Lower lobe of right lung (tissue), 2 donors: Measurements from ENCODE around the gene MYO9A. TPM values are rescaled to one million over a fixed set of nuclear protein-coding genes. Genes with fewer than 3 reads are reported as not detected.
A peak's percentile ranks its signal among the peaks of the same experiment; 100 is the strongest.

Experiments used
- ATAC-seq, 2 donors: fragments of 200-7000 bp; cut with Tn5 transposase; one replicate each; pipeline ENCODE4 v1.9.1; 2020 to 2022; ENCODE audit warnings: mild to moderate bottlenecking in 2 of 2, moderate library complexity in 2 of 2
- DNase-seq: peaks from one replicate; pipeline ENCODE4 v3.0.0-alpha.2; 2020
- H3K27ac ChIP-seq: fragments of 200-600 bp; one replicate; pipeline ENCODE4 v1.8.0; 2022
- H3K27me3 ChIP-seq: fragments of 200-600 bp; one replicate; pipeline ENCODE4 v1.8.0; 2022; ENCODE audit warnings: low read depth
- H3K36me3 ChIP-seq: fragments of 200-600 bp; one replicate; pipeline ENCODE4 v1.8.0; 2022; ENCODE audit warnings: mild to moderate bottlenecking
- H3K4me1 ChIP-seq: fragments of 200-600 bp; one replicate; pipeline ENCODE4 v1.8.0; 2022
- H3K4me3 ChIP-seq: fragments of 200-600 bp; one replicate; pipeline ENCODE4 v1.8.0; 2022; ENCODE audit warnings: mild to moderate bottlenecking
- H3K9me3 ChIP-seq: fragments of 200-600 bp; one replicate; pipeline ENCODE4 v1.8.0; 2022
- CTCF ChIP-seq: fragments of 200-600 bp; IDR thresholded peaks from one replicate; pipeline ENCODE4 v1.8.0; 2022; ENCODE audit warnings: antibody characterized with exemption, mild to moderate bottlenecking
- intact Hi-C: fragments of 100-400 bp; cut with DNase I; formaldehyde crosslinking; loops from one replicate; pipeline ENCODE4 v1.11.0; 2022
- total RNA-seq: library from RNA; stranded (reverse); fragmentation: NEBNext Ultra II Directional; extraction: Animal tissue kit (Norgen Biotek cat#: 25700); gene quantifications from one replicate; pipeline ENCODE4 v1.2.1, GENCODE V29; 2021
- donor health status: DM: no; HTN: yes; CAD: no; lungs with severe emphysema.

MYO9A gene
- total RNA-seq, 1 donor from 2014 or later = 73.8 TPM

GRCh38 chr15:72086920-72087648 lies 30.9 kb downstream of the MYO9A start:
- no peaks in the 10 kb centered on the region for H3K27me3 ChIP-seq
- no peak overlapping the region for H3K4me3 ChIP-seq
- H3K27ac ChIP-seq = no peak overlapping the region
- peaks cover 13% of the 10 kb centered on the region for H3K4me1 ChIP-seq
- intact Hi-C loops = no loop called here
- TF ChIP-seq CTCF = no peak
- no peaks in the 10 kb centered on the region for H3K9me3 ChIP-seq
- H3K36me3 ChIP-seq = no peaks in the 10 kb centered on the region
- peak; percentile 53 for DNase-seq
- peak; percentile 80 to 91 for ATAC-seq

GRCh38 chr15:72086010-72086697 lies 31.8 kb downstream of the MYO9A start:
- Histone ChIP-seq H3K36me3 (no peaks in the 10 kb centered on the region), H3K27me3 (no peaks in the 10 kb centered on the region), H3K27ac (no peak overlapping the region), H3K9me3 (no peaks in the 10 kb centered on the region), H3K4me1 (peaks cover 13% of the 10 kb centered on the region), H3K4me3 (no peak overlapping the region)
- intact Hi-C loops = no loop called here
- TF ChIP-seq CTCF = no peak
- ATAC-seq = peak; percentile 68 to 80
- peak; percentile 53 for DNase-seq

GRCh38 chr15:72082176-72082575 lies 35.8 kb downstream of the MYO9A start:
- Histone ChIP-seq H3K36me3 (no peaks in the 10 kb centered on the region), H3K27ac (no peak overlapping the region), H3K27me3 (no peaks in the 10 kb centered on the region), H3K4me1 (peaks cover 3% of the 10 kb centered on the region), H3K4me3 (no peak overlapping the region), H3K9me3 (no peaks in the 10 kb centered on the region)
- intact Hi-C loops = no loop called here
- ATAC-seq (no peak), DNase-seq (no peak)
- TF ChIP-seq CTCF = no peak

- H3K27ac ChIP-seq = no peak overlapping the region
- ATAC-seq = no peak
Observed at GRCh38 chr15:72078887-72079286, 39.1 kb downstream of the MYO9A start.

GRCh38 chr15:72077950-72078349 lies 40.0 kb downstream of the MYO9A start:
- intact Hi-C loops = no loop called here
- Histone ChIP-seq H3K36me3 (no peaks in the 10 kb centered on the region), H3K27ac (no peak overlapping the region), H3K9me3 (no peaks in the 10 kb centered on the region), H3K27me3 (no peaks in the 10 kb centered on the region), H3K4me1 (peaks cover 3% of the 10 kb centered on the region), H3K4me3 (no peak overlapping the region)
- no peak for TF ChIP-seq CTCF
- ATAC-seq = no peak
- DNase-seq = no peak

More at GRCh38 chr15:72078887-72079286, 39.1 kb downstream of the MYO9A start:
- intact Hi-C loops = no loop called here
- TF ChIP-seq CTCF = no peak
- Histone ChIP-seq H3K27me3 (no peaks in the 10 kb centered on the region), H3K9me3 (no peaks in the 10 kb centered on the region), H3K36me3 (no peaks in the 10 kb centered on the region), H3K4me3 (no peak overlapping the region), H3K4me1 (peaks cover 3% of the 10 kb centered on the region)
- no peak for DNase-seq
